Transverse colon (tissue), 4 donors: ENCODE measurements around the gene CDC20B. TPM values are rescaled to one million over a fixed set of nuclear protein-coding genes. Genes with fewer than 3 reads are reported as not detected.

Experiments
- DNase-seq: peaks from one replicate; pipeline ENCODE4 v3.0.0-alpha.2; 2019
- H3K27ac ChIP-seq, 4 donors: fragments of 200-600 bp; sonication (generic); 2 replicates each; pipeline ENCODE4 v1.5.1; 2016 to 2018; ENCODE audit warnings: inconsistent platforms in 4 of 4
- H3K27me3 ChIP-seq: fragments of 200-600 bp; sonication (generic); 2 replicates; pipeline ENCODE4 v1.5.1; 2017; ENCODE audit warnings: inconsistent platforms
- H3K36me3 ChIP-seq, 4 donors: fragments of 200-600 bp; sonication (generic); 2 replicates each; pipeline ENCODE4 v1.5.1; 2017 to 2019; ENCODE audit warnings: inconsistent platforms in 4 of 4
- H3K4me1 ChIP-seq, 4 donors: fragments of 200-600 bp; sonication (generic); 2 replicates each; pipeline ENCODE4 v1.5.1; 2017 to 2020; ENCODE audit warnings: inconsistent platforms in 4 of 4
- H3K4me3 ChIP-seq, 4 donors: fragments of 200-600 bp; sonication (generic); 1 replicate in 1 of 4; 2 replicates in 3 of 4; pipeline versions ENCODE4 v1.5.1 to v1.6.1; 2017 to 2019; ENCODE audit warnings: inconsistent platforms in 4 of 4
- H3K9me3 ChIP-seq, 2 donors: fragments of 200-600 bp; sonication (generic); 2 replicates each; pipeline ENCODE4 v1.5.1; 2017 to 2019; ENCODE audit warnings: inconsistent platforms in 2 of 2
- CTCF ChIP-seq, 5 experiments: fragments of 200-600 bp in 3 of 5; fragments of 450-650 bp in 2 of 5; sonication (generic) in 3 of 5; IDR thresholded peaks; 1 replicate in 2 of 5; 2 replicates in 3 of 5; pipeline ENCODE4 v1.5.1; 2016 to 2017; ENCODE audit warnings: antibody characterized with exemption in 5 of 5, inconsistent platforms in 3 of 5, mild to moderate bottlenecking in 2 of 5, moderate library complexity in 1 of 5
- EP300 ChIP-seq: sonication (generic); formaldehyde crosslinking; IDR thresholded peaks from one replicate; pipeline ENCODE4 v1.6.1; 2017; ENCODE audit warnings: antibody characterized with exemption, low read depth
- POLR2A ChIP-seq: fragments of 450-650 bp; IDR thresholded peaks from one replicate; pipeline ENCODE4 v1.6.1; 2016; ENCODE audit warnings: antibody characterized with exemption, mild to moderate bottlenecking, moderate library complexity
- POLR2AphosphoS5 ChIP-seq, 3 donors: sonication (generic); formaldehyde crosslinking; IDR thresholded peaks; one replicate each; pipeline ENCODE4 v1.6.1; 2016; ENCODE audit warnings: antibody characterized with exemption in 3 of 3
- WGBS, 2 donors: methylation state at CpG; one replicate each; pipeline ENCODE4 v1.1.5; 2018; ENCODE audit warnings: low coverage in 1 of 2; 5-methylcytosine and 5-hydroxymethylcytosine counted together
- in situ Hi-C, 4 donors: fragments of 200-750 bp; cut with MboI; loops; one replicate each; pipeline versions ENCODE4 v1.15.0 to v1.15.1; 2017; ENCODE audit warnings: low sequenced_read_pairs in 3 of 4, low pct_ligation_motif_present in 1 of 4, low pct_unique_long_range_greater_than_20kb in 1 of 4
- intact Hi-C: fragments of 100-400 bp; cut with DNase I; formaldehyde crosslinking; loops from one replicate; pipeline ENCODE4 v1.15.1; 2023; ENCODE audit warnings: low total_unique reads
- total RNA-seq, 4 donors: library from RNA; depleted of rRNA; stranded (reverse); fragments of >200 nt; gene quantifications; one replicate each; pipeline ENCODE4 v1.1.0, GENCODE V29; 2016

Gene CDC20B
- total RNA-seq, 4 donors from 2014 or later, result not detected

- WGBS, 2 donors, result 21 to 44% methylated on average over 4 of the region's 4 CpGs
- no peak for DNase-seq
- Histone ChIP-seq H3K4me1 (no peaks in the 10 kb centered on the region), H3K4me3 (no peak overlapping the region), H3K27ac (no peak overlapping the region), H3K36me3 (no peaks in the 10 kb centered on the region), H3K27me3 (peaks cover 15% of the 10 kb centered on the region), H3K9me3 (no peaks in the 10 kb centered on the region)
- in situ Hi-C loops (loop anchor here in 3 of 4 donors (10.0 to 25.0 kb wide), 2 partner anchors 206 to 239 kb away; no protein-coding TSS in a partner anchor), intact Hi-C loops (no loop called here)
- TF ChIP-seq POLR2AphosphoS5 (IDR thresholded peaks at IDR 0.05) (no peak), EP300 (no peak), POLR2A (no peak), CTCF (IDR thresholded peaks at IDR 0.05) (no peak)
These were observed 29.4 kb downstream of the CDC20B start for GRCh38 chr5:55143624-55144023.

- no peak overlapping the region for H3K4me3 ChIP-seq
- intact Hi-C loops, result no loop called here
- no peaks in the 10 kb centered on the region for H3K4me1 ChIP-seq
- 82 to 88% methylated on average over 7 to 9 of the region's 9 CpGs for WGBS, 2 donors
- in situ Hi-C loops, result loop anchor here in 3 of 4 donors (10.0 to 25.0 kb wide), 2 partner anchors 205 to 237 kb away; no protein-coding TSS in a partner anchor
- H3K27ac ChIP-seq, result no peak overlapping the region
- no peak for TF ChIP-seq POLR2AphosphoS5 (IDR thresholded peaks at IDR 0.05)
- TF ChIP-seq CTCF (IDR thresholded peaks at IDR 0.05), result no peak
- TF ChIP-seq EP300, result no peak
- no peak for TF ChIP-seq POLR2A
- no peaks in the 10 kb centered on the region for H3K9me3 ChIP-seq
- H3K27me3 ChIP-seq, result peaks cover 7% of the 10 kb centered on the region
- no peaks in the 10 kb centered on the region for H3K36me3 ChIP-seq
- DNase-seq, result no peak
These were observed 30.9 kb downstream of the CDC20B start for GRCh38 chr5:55141945-55142690.

GRCh38 chr5:55140908-55141665, 31.9 kb downstream of the CDC20B start:
- no peaks in the 10 kb centered on the region for H3K9me3 ChIP-seq
- in situ Hi-C loops (loop anchor here in 3 of 4 donors (10.0 to 25.0 kb wide), 2 partner anchors 204 to 236 kb away; no protein-coding TSS in a partner anchor), intact Hi-C loops (no loop called here)
- no peak overlapping the region for H3K4me3 ChIP-seq
- no peaks in the 10 kb centered on the region for H3K4me1 ChIP-seq
- TF ChIP-seq EP300, result no peak
- no peak for TF ChIP-seq POLR2A
- TF ChIP-seq CTCF (IDR thresholded peaks at IDR 0.05), result no peak
- TF ChIP-seq POLR2AphosphoS5 (IDR thresholded peaks at IDR 0.05), result no peak
- H3K27ac ChIP-seq, result no peak overlapping the region
- peaks cover 7% of the 10 kb centered on the region for H3K27me3 ChIP-seq
- H3K36me3 ChIP-seq, result no peaks in the 10 kb centered on the region
- no peak for DNase-seq
- 60 to 61% methylated on average over 6 to 9 of the region's 9 CpGs for WGBS, 2 donors

- no peak overlapping the region for H3K27ac ChIP-seq
- H3K4me1 ChIP-seq, result no peaks in the 10 kb centered on the region
- H3K27me3 ChIP-seq, result peaks cover 6% of the 10 kb centered on the region
- no peak for DNase-seq
- H3K36me3 ChIP-seq, result no peaks in the 10 kb centered on the region
- H3K4me3 ChIP-seq, result no peak overlapping the region
- no peak for TF ChIP-seq POLR2A
- TF ChIP-seq CTCF (IDR thresholded peaks at IDR 0.05), result no peak
- no peak for TF ChIP-seq EP300
- TF ChIP-seq POLR2AphosphoS5 (IDR thresholded peaks at IDR 0.05), result no peak
- intact Hi-C loops (no loop called here), in situ Hi-C loops (loop anchor here in 2 of 4 donors (25.0 kb wide), 1 partner anchor 199 kb away; no protein-coding TSS in a partner anchor)
- WGBS, 2 donors, result 60 to 71% methylated on average over 2 to 3 of the region's 3 CpGs
- H3K9me3 ChIP-seq, result no peaks in the 10 kb centered on the region
These were observed 36.5 kb downstream of the CDC20B start for GRCh38 chr5:55136521-55136920.
